Right lobe of liver (tissue), 6 donors: ENCODE results near the gene RERE. TPM values are rescaled to one million over a fixed set of nuclear protein-coding genes. Genes with fewer than 3 reads are reported as not detected.
"Not testable (repeated sequence)": the region's sequence is repeated elsewhere in the genome, so short reads cannot be mapped to it uniquely, and the experiment has no call there.

Experiments
- ATAC-seq, 4 donors: fragments of 200-7000 bp; cut with Tn5 transposase; one replicate each; pipeline ENCODE4 v1.9.1; 2020; ENCODE audit warnings: mild to moderate bottlenecking in 4 of 4, moderate library complexity in 4 of 4
- DNase-seq, 3 donors: peaks; one replicate each; pipeline ENCODE4 v3.0.0-alpha.2; 2020
- H3K27ac ChIP-seq, 3 donors: fragments of 200-600 bp; one replicate each; pipeline ENCODE4 v1.8.0; 2022
- H3K27me3 ChIP-seq, 2 donors: fragments of 200-600 bp; one replicate each; pipeline ENCODE4 v1.8.0; 2022
- H3K36me3 ChIP-seq, 4 donors: fragments of 200-600 bp; sonication (generic) in 1 of 4; one replicate each; pipeline versions ENCODE4 v1.5.1 to v1.8.0; 2017 to 2022; ENCODE audit warnings: control low read depth in 1 of 4
- H3K4me1 ChIP-seq, 4 donors: fragments of 200-600 bp; sonication (generic) in 1 of 4; one replicate each; pipeline versions ENCODE4 v1.5.1 to v1.8.0; 2017 to 2022; ENCODE audit warnings: control low read depth in 1 of 4
- H3K4me3 ChIP-seq, 3 donors: fragments of 200-600 bp; one replicate each; pipeline ENCODE4 v1.8.0; 2022
- H3K9me3 ChIP-seq, 4 donors: fragments of 200-600 bp; sonication (generic) in 1 of 4; one replicate each; pipeline versions ENCODE4 v1.5.1 to v1.8.0; 2017 to 2022; ENCODE audit warnings: control low read depth in 1 of 4
- CTCF ChIP-seq, 4 donors: fragments of 200-600 bp in 3 of 4; fragments of 450-650 bp in 1 of 4; IDR thresholded peaks; one replicate each; pipeline versions ENCODE4 v1.5.1 to v1.8.0; 2016 to 2022; ENCODE audit warnings: antibody characterized with exemption in 4 of 4, mild to moderate bottlenecking in 2 of 4
- POLR2A ChIP-seq: fragments of 450-650 bp; IDR thresholded peaks from one replicate; pipeline ENCODE4 v1.6.1; 2017; ENCODE audit warnings: antibody characterized with exemption, mild to moderate bottlenecking
- WGBS: methylation state at CpG from one replicate; pipeline ENCODE4 v1.1.6; 2018; ENCODE audit warnings: low coverage, low lambda C conversion rate; ENCODE audit not compliant: insufficient coverage; ENCODE audit errors: missing lambda C conversion rate; 5-methylcytosine and 5-hydroxymethylcytosine counted together
- intact Hi-C, 2 donors: fragments of 100-400 bp; cut with DNase I; formaldehyde crosslinking; loops; one replicate each; pipeline versions ENCODE4 v1.11.2 to v1.14.1; 2022
- total RNA-seq, 6 experiments: library from RNA; depleted of rRNA in 2 of 6; stranded (reverse); fragments of >200 nt in 2 of 6; fragmentation: NEBNext Ultra II Directional in 3 of 6; extraction: Animal tissue kit (Norgen Biotek cat#: 25700) in 3 of 6; gene quantifications; one replicate each; pipeline versions ENCODE4 v1.1.0 to v1.2.4, GENCODE V29; 2016 to 2023
- donor health status: DM: no; HTN: yes; CAD: no.
- donor health status: DM: no; HTN: no; CAD: no.
- donor health status: DM: no; HTN: no; CAD: no.
- donor health status: DM: no; HTN: yes; CAD: no.
- donor health status: DM: no; HTN: yes; CAD: no.

The RERE gene
- total RNA-seq, 6 experiments from 2014 or later: 17.5 to 38.4 (median 25.0) TPM

GRCh38 chr1:8448911-8449661, 368.4 kb downstream of the RERE start:
- Histone ChIP-seq H3K27ac (no peak overlapping the region), H3K4me3 (no peak overlapping the region), H3K36me3 (no peaks in the 10 kb centered on the region), H3K4me1 (no peaks in the 10 kb centered on the region), H3K9me3 (no peaks in the 10 kb centered on the region), H3K27me3 (no peaks in the 10 kb centered on the region)
- no peak for ATAC-seq
- DNase-seq: no peak
- no peak for TF ChIP-seq POLR2A
- TF ChIP-seq CTCF (IDR thresholded peaks at IDR 0.05): no peak
- intact Hi-C loops: no loop called here
- WGBS: 69% methylated on average over 7 of the region's 12 CpGs

GRCh38 chr1:8448505-8448904, 368.9 kb downstream of the RERE start:
- H3K4me1 ChIP-seq, H3K36me3 ChIP-seq, H3K9me3 ChIP-seq, DNase-seq, ATAC-seq, H3K27me3 ChIP-seq, intact Hi-C loops, H3K4me3 ChIP-seq, H3K27ac ChIP-seq: not testable (repeated sequence)
- WGBS: 87% methylated on average over 11 of the region's 11 CpGs

- Histone ChIP-seq H3K4me1 (no peaks in the 10 kb centered on the region), H3K36me3 (no peaks in the 10 kb centered on the region), H3K27me3 (no peaks in the 10 kb centered on the region), H3K9me3 (no peaks in the 10 kb centered on the region), H3K4me3 (no peak overlapping the region), H3K27ac (no peak overlapping the region)
- ATAC-seq (no peak), DNase-seq (no peak)
- TF ChIP-seq CTCF (IDR thresholded peaks at IDR 0.05) (no peak), POLR2A (no peak)
- intact Hi-C loops: no loop called here
- 82% methylated on average over 3 of the region's 9 CpGs for WGBS
Measured at GRCh38 chr1:8447616-8448150, 369.8 kb downstream of the RERE start.

GRCh38 chr1:8446119-8446518, 371.3 kb downstream of the RERE start:
- H3K9me3 ChIP-seq, ATAC-seq, H3K36me3 ChIP-seq, H3K4me3 ChIP-seq, H3K4me1 ChIP-seq, H3K27ac ChIP-seq, DNase-seq, intact Hi-C loops, H3K27me3 ChIP-seq: not testable (repeated sequence)
- 85% methylated on average over 5 of the region's 5 CpGs for whole genome bisulfite sequencing

- peak; percentile 51 to 66 (median 54) for ATAC-seq
- 88% methylated on average over 1 of the region's 1 CpG for WGBS
Measured at GRCh38 chr1:8443558-8444194, 373.8 kb downstream of the RERE start.

More at GRCh38 chr1:8443558-8444194, 373.8 kb downstream of the RERE start:
- H3K36me3 ChIP-seq: no peaks in the 10 kb centered on the region
- no peaks in the 10 kb centered on the region for H3K9me3 ChIP-seq
- H3K4me1 ChIP-seq: peaks cover 0 to 7% (median 0%) of the 10 kb centered on the region in 4 donors
- H3K4me3 ChIP-seq: no peak overlapping the region
- no peaks in the 10 kb centered on the region for H3K27me3 ChIP-seq
- no peak overlapping the region for H3K27ac ChIP-seq
- intact Hi-C loops: no loop called here
- peak; percentile 9 to 30 (median 19) for TF ChIP-seq CTCF (IDR thresholded peaks at IDR 0.05)
- no peak for TF ChIP-seq POLR2A
- DNase-seq: no peak
